ENCODE data around the gene SYCE3.

The SYCE3 gene

DNA sequence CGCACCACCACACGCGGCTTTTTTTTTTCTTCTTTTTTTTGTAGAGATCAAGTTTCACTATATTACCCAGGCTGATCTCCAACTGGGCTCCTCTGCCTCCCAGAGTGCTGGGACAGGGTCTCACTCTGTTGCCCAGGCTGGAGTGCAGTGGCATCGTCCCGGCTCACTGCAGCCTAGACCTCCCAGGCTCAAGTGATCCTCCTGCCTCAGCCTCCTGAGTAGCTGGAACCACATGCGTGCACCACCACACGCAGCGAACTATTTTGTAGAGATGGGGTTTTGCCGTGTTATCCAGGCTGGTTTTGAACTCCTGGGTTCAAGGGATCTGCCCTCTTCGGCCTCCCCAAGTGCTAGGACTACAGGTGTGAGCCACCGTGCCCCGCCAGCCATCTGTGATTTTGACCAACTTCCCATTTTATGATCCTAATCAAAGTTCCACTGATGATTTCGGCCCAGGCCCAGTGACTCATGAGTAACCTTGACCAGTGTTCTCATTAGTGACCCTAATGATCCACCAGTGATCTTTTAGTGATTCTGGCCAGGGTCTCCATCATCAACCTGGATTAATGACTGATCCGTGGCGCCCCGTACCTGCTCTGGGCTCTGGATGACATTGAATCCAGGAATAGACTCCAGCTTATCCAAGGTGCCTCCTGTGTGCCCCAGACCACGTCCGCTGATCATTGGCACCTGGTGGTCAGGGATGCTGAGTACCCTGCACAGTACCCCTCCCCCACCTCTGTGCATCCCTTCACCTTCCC, 34.6 kb downstream of the SYCE3 start:
- DNase-seq (ENCODE audit: low spot score): no peak
- TF ChIP-seq, protein P1, sequence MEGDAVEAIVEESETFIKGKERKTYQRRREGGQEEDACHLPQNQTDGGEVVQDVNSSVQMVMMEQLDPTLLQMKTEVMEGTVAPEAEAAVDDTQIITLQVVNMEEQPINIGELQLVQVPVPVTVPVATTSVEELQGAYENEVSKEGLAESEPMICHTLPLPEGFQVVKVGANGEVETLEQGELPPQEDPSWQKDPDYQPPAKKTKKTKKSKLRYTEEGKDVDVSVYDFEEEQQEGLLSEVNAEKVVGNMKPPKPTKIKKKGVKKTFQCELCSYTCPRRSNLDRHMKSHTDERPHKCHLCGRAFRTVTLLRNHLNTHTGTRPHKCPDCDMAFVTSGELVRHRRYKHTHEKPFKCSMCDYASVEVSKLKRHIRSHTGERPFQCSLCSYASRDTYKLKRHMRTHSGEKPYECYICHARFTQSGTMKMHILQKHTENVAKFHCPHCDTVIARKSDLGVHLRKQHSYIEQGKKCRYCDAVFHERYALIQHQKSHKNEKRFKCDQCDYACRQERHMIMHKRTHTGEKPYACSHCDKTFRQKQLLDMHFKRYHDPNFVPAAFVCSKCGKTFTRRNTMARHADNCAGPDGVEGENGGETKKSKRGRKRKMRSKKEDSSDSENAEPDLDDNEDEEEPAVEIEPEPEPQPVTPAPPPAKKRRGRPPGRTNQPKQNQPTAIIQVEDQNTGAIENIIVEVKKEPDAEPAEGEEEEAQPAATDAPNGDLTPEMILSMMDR (IDR thresholded peaks at IDR 0.05; ENCODE audit: extremely low read depth, missing control alignments): no peak

DNA sequence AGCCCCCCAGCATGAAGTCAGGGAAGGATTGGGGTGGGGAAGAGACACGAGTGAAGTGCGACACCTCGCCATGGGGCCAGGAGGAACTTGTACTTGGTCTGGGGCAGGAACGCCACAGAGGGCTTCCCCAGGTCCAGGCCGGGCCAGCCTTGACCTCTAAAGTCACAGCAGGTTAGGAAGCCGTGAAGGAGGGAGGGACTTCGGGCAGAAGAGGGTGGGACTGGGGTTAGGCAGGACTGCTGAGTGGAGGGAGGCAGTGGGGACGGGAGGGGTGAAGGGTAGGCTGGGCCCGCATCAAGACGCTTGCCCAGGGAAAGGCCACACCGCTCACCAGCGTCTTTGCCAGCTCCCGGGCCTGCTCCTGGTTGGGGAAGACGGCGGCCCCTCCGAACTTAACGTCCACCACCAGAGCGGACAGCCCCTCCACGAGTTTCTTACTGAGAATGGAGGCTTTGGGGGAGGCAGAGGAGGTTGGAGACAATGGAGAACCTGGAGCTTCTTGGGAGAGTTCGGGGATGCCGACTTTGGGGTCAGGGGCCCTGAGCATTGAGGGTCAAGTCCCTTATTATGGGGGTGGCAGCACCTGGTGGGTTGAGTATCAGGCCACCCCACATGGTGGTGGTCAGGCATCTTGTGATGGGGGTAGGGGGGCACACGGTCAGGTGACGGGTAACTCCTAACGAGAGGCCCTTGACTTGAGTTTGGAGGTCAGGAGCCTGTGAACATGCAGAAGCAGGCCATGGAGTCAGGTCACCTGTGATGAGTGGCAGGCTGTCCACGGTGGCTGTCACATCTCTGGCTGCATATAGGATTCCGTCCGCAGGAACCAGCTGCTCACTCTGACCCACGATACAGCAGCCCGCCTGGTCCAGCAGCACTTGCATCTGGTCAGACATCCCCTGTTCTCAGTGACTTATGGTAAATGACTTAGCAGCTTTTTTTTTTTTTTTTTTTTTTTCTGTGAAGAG, 35.6 kb downstream of the SYCE3 start:
- TF ChIP-seq, protein P1 (IDR thresholded peaks at IDR 0.05; ENCODE audit: extremely low read depth, missing control alignments): no peak
- DNase-seq (ENCODE audit: low spot score): peak; percentile 85

DNA sequence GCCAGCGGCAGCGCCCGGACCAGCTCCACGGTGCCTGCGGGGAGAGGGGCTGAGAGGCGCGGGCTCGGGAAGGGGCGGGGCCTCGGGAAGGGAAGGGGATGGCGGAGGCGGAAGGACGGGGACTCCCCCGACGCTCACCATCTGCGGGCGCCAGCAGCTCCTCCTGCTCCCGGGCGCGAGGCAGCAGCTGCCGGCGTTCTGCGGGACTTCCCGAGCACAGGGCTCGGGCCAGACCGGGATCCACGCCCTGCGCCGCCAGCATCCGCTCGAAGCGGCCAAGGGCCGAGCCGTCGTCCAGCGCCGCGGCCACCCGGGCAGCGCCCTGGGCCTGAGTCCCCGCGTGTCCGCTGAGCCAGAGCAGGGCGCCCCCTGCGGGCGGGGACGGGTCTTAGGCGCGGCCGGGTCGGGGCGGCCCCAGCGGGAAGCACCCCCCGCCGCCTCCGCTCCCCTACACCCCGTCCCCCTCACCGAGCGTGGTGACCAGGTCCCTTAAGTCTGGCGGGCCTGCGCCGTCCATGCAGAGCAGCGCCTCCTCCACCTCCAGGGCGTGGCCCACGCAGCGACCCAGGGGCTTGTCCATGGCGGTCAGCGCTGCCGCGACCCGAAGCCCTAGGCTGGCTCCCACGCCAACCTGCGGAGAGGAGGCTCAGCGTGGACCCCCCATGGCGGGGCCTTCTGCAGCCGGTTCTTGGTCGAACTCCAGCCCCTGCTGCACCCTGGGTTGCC, 36.4 kb downstream of the SYCE3 start:
- peak; percentile 92 for DNase-seq (ENCODE audit: low spot score)
- TF ChIP-seq, protein P1 (IDR thresholded peaks at IDR 0.05; ENCODE audit: extremely low read depth, missing control alignments): peak; percentile 61

DNA sequence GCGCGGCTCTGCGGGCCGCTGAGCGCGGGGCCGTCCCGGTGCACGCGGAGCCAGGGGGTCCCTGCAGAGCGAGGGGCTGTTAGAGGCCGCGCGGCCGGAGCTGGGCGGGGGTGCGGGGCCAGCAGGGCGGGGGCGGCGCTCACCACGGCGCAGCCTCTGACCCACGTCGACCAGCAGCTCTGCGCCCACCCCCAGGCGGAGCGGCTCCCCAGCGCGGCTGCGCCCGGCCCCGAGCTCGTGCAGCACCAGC, 36.9 kb downstream of the SYCE3 start:
- TF ChIP-seq, protein P1 (IDR thresholded peaks at IDR 0.05; ENCODE audit: extremely low read depth, missing control alignments): no peak
- DNase-seq (ENCODE audit: low spot score): no peak

DNA sequence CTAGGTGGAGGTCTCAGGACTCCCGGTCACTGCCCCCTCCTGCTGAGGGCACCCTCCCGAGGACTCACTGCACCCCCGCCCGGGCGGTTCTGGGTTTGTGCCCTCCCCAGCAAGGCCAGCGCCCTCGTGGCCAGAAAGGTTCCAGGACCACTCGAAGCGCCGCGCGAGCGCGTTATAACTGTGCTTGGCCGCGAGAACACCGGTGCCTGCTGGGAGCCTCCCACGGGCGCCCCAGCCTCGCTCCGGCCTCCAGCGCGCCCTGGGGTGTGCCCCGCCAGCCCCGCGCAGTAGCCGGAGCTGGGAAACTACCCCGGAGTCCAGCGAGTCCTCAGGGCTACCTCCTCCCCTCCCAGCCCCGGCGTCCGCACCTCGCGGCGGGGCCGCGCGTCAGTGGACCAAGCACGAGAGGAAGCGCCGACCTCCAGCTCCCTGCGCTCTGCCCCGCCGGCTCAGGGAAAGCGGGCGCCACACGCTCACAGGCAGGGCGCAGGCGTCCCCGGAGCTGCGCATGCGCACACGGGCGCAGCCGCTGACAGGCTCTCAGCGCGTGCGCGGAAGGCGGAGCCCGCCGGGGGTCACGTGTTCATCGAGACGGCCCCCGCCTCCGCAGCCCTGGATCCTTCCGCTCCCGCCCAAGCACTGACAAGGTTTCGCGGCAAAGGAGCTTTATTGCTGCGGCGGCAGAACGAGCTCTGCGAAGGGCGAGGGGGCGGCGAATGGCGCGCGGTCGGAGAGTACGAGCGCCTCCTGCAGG, 37.4 kb downstream of the SYCE3 start, which contains the start of gene SCO2:
Gene SCO2 (minus strand): TSS at position 495 of the 754 bp plus-strand sequence. CDS start 1,187 bp downstream, outside the sequence.
- TF ChIP-seq, protein P1 (IDR thresholded peaks at IDR 0.05; ENCODE audit: extremely low read depth, missing control alignments): peak; percentile 40
- peak; percentile 99 for DNase-seq (ENCODE audit: low spot score)

DNA sequence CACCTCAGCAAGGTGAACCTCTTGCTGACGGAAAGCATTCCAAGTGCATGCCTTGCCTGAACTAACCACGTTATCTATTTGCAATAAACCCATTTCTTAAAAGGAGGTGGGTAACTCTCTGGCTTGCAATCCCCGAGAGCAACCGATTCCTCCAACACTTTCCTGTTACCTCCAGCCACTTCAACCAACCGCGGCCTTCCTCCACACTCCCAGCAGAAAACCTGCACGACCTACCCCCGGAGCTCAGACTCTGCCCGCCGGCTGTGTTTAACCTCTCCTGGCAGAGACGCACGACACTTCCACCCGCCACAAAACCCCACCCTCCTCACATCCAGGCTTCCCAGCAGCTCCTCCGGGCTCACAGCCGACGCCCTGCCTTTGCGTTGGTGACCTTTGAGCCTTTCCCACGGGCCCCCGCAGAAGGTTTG, 38.0 kb downstream of the SYCE3 start:
- TF ChIP-seq, protein P1 (IDR thresholded peaks at IDR 0.05; ENCODE audit: extremely low read depth, missing control alignments): no peak
- no peak for DNase-seq (ENCODE audit: low spot score)

Data from GM20000 (cell line).